Lower lobe of right lung (tissue), 2 donors: Measurements from ENCODE around the gene CASP8. TPM values are rescaled to one million over a fixed set of nuclear protein-coding genes. Genes with fewer than 3 reads are reported as not detected.
"Not testable (repeated sequence)": the region's sequence is repeated elsewhere in the genome, so short reads cannot be mapped to it uniquely, and the experiment has no call there.

Experiments
- ATAC-seq, 2 donors: fragments of 200-7000 bp; cut with Tn5 transposase; one replicate each; pipeline ENCODE4 v1.9.1; 2020 to 2022; ENCODE audit warnings: mild to moderate bottlenecking in 2 of 2, moderate library complexity in 2 of 2
- DNase-seq: peaks from one replicate; pipeline ENCODE4 v3.0.0-alpha.2; 2020
- H3K27ac ChIP-seq: fragments of 200-600 bp; one replicate; pipeline ENCODE4 v1.8.0; 2022
- H3K27me3 ChIP-seq: fragments of 200-600 bp; one replicate; pipeline ENCODE4 v1.8.0; 2022; ENCODE audit warnings: low read depth
- H3K36me3 ChIP-seq: fragments of 200-600 bp; one replicate; pipeline ENCODE4 v1.8.0; 2022; ENCODE audit warnings: mild to moderate bottlenecking
- H3K4me1 ChIP-seq: fragments of 200-600 bp; one replicate; pipeline ENCODE4 v1.8.0; 2022
- H3K4me3 ChIP-seq: fragments of 200-600 bp; one replicate; pipeline ENCODE4 v1.8.0; 2022; ENCODE audit warnings: mild to moderate bottlenecking
- H3K9me3 ChIP-seq: fragments of 200-600 bp; one replicate; pipeline ENCODE4 v1.8.0; 2022
- CTCF ChIP-seq: fragments of 200-600 bp; IDR thresholded peaks from one replicate; pipeline ENCODE4 v1.8.0; 2022; ENCODE audit warnings: antibody characterized with exemption, mild to moderate bottlenecking
- intact Hi-C: fragments of 100-400 bp; cut with DNase I; formaldehyde crosslinking; loops from one replicate; pipeline ENCODE4 v1.11.0; 2022
- total RNA-seq: library from RNA; stranded (reverse); fragmentation: NEBNext Ultra II Directional; extraction: Animal tissue kit (Norgen Biotek cat#: 25700); gene quantifications from one replicate; pipeline ENCODE4 v1.2.1, GENCODE V29; 2021
- donor health status: DM: no; HTN: yes; CAD: no; lungs with severe emphysema.

CASP8 gene
- total RNA-seq, 1 donor from 2014 or later = 44.2 TPM

- no peak overlapping the region for H3K27ac ChIP-seq
- no peak for TF ChIP-seq CTCF
- peaks cover 55% of the 10 kb centered on the region for H3K36me3 ChIP-seq
- ATAC-seq (no peak), DNase-seq (no peak)
- H3K9me3 ChIP-seq = no peaks in the 10 kb centered on the region
- intact Hi-C loops = no loop called here
- no peak overlapping the region for H3K4me3 ChIP-seq
- H3K4me1 ChIP-seq = no peaks in the 10 kb centered on the region
- no peaks in the 10 kb centered on the region for H3K27me3 ChIP-seq
These were observed 25.2 kb downstream of the CASP8 start for GRCh38 chr2:201285499-201285898.

GRCh38 chr2:201290457-201291148, 30.3 kb downstream of the CASP8 start:
- ATAC-seq, H3K27me3 ChIP-seq, H3K9me3 ChIP-seq, intact Hi-C loops, DNase-seq, H3K4me1 ChIP-seq, H3K27ac ChIP-seq, H3K4me3 ChIP-seq: not testable (repeated sequence)
- peaks cover 50% of the 10 kb centered on the region for H3K36me3 ChIP-seq

- no peak for TF ChIP-seq CTCF
- no peak for DNase-seq
These were observed 38.2 kb downstream of the CASP8 start for GRCh38 chr2:201298462-201299052.

GRCh38 chr2:201299929-201300328, 39.6 kb downstream of the CASP8 start:
- H3K4me3 ChIP-seq, H3K9me3 ChIP-seq, H3K4me1 ChIP-seq, H3K27me3 ChIP-seq, H3K36me3 ChIP-seq, intact Hi-C loops, H3K27ac ChIP-seq, ATAC-seq, DNase-seq: not testable (repeated sequence)

More at GRCh38 chr2:201298462-201299052, 38.2 kb downstream of the CASP8 start:
- ATAC-seq = no peak
- H3K9me3 ChIP-seq = peaks cover 3% of the 10 kb centered on the region
- H3K36me3 ChIP-seq = no peaks in the 10 kb centered on the region
- no peaks in the 10 kb centered on the region for H3K27me3 ChIP-seq
- intact Hi-C loops = no loop called here
- no peak overlapping the region for H3K27ac ChIP-seq
- no peaks in the 10 kb centered on the region for H3K4me1 ChIP-seq
- no peak overlapping the region for H3K4me3 ChIP-seq

- H3K4me1 ChIP-seq = no peaks in the 10 kb centered on the region
- no peaks in the 10 kb centered on the region for H3K27me3 ChIP-seq
- no peaks in the 10 kb centered on the region for H3K9me3 ChIP-seq
- no peak for ATAC-seq
- no peak for DNase-seq
- H3K36me3 ChIP-seq = peaks cover 4% of the 10 kb centered on the region
- intact Hi-C loops = no loop called here
- no peak overlapping the region for H3K4me3 ChIP-seq
- TF ChIP-seq CTCF = no peak
- H3K27ac ChIP-seq = no peak overlapping the region
These were observed 47.5 kb downstream of the CASP8 start for GRCh38 chr2:201307876-201308275.

GRCh38 chr2:201308914-201309313, 48.6 kb downstream of the CASP8 start:
- DNase-seq = no peak
- no peaks in the 10 kb centered on the region for H3K9me3 ChIP-seq
- intact Hi-C loops = no loop called here
- H3K4me1 ChIP-seq = no peaks in the 10 kb centered on the region
- no peaks in the 10 kb centered on the region for H3K27me3 ChIP-seq
- ATAC-seq = no peak
- H3K36me3 ChIP-seq = peaks cover 4% of the 10 kb centered on the region
- no peak overlapping the region for H3K27ac ChIP-seq
- no peak for TF ChIP-seq CTCF
- no peak overlapping the region for H3K4me3 ChIP-seq
